HG03520 (cell line): ENCODE results near the gene ZNF605.
A peak's percentile ranks its signal among the peaks of the same experiment; 100 is the strongest.
"Not testable (repeated sequence)": the region's sequence is repeated elsewhere in the genome, so short reads cannot be mapped to it uniquely, and the experiment has no call there.

ENCODE experiments used
- ATAC-seq: cut with Tn5 transposase; IDR thresholded peaks from one replicate; pipeline ENCODE4 v1.9.1; 2021; ENCODE audit warnings: mild to moderate bottlenecking, moderate library complexity; ENCODE audit not compliant: unreplicated experiment

The ZNF605 gene

DNA sequence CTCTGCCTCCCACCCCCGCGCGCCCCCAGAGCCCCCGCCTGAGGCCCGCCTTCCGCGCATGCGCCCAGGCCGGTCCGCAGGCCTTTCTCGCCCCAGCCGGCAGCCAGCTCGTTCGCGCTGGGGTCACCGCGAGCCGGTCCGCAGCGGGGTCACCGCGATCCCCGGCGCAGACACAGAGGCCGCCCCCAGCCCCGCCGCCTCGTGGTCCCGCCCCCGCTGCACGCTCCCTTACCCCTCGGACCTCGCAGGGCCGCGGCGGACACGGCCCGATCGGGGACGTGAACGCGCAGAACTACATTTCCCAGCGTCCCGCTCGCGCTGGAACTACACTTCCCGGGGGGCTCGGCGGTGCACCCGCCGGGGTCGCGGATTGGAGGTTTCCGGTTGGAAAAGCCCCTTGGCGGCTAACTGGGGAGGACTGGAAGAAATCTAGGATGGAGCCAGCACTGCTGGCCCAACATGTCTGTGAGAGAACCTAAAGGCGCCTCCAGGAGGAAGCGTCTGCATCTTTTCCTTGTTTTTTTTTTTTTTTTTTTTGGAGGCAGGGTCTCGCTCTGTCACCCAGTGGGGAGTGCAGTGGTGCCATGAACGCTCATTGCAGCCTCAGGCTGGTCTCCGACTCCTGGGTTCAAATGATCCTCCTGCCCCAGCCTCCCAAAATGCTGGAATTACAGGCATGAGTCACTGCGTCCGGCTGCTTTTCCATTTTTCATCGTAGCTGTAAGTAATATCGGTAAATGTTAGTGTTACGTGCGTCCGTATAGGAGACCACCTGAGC, at the start of gene ZNF605:
ZNF605 (minus strand) TSS at position 296 of the 778 bp plus-strand sequence. CDS start 10,671 bp downstream, outside the sequence.
- ATAC-seq: peak; percentile 84

DNA sequence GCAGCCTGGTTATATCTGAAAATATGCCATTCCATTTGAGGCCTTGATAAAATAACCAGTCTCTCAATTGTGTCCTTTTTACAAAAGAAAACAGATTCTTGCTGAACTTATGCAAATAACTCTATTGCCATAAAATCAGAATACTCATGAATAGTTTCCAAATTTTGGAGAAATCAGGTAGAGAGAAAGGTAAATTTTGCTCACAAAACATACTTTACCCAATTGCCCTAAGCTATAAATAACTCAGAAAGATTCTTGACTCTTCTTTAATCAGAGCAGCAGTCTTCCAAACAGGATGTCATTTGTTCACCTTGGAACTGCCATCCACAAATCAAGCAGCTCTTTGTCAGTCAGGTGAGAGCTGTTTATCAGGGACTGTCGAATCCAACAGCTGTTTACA, 42.6 kb upstream of the ZNF605 start:
- ATAC-seq: no peak

DNA sequence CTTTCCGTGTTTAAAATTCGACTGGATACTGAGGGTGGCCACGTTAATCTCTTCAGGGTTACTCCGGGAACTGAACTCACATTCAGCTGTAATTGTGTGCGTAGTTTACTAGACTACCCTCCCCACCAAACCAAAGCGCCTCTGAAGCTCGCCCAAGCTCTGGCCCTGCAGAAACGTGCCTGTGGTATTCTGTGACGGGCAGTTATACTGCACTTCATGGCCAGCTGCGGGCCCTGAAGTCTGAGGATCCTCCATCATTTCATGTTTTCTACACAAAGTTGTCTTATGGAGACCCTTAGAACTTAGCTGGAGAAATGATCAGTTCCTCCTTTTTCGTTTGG, 30.7 kb upstream of the ZNF605 start:
- ATAC-seq: peak; percentile 10

DNA sequence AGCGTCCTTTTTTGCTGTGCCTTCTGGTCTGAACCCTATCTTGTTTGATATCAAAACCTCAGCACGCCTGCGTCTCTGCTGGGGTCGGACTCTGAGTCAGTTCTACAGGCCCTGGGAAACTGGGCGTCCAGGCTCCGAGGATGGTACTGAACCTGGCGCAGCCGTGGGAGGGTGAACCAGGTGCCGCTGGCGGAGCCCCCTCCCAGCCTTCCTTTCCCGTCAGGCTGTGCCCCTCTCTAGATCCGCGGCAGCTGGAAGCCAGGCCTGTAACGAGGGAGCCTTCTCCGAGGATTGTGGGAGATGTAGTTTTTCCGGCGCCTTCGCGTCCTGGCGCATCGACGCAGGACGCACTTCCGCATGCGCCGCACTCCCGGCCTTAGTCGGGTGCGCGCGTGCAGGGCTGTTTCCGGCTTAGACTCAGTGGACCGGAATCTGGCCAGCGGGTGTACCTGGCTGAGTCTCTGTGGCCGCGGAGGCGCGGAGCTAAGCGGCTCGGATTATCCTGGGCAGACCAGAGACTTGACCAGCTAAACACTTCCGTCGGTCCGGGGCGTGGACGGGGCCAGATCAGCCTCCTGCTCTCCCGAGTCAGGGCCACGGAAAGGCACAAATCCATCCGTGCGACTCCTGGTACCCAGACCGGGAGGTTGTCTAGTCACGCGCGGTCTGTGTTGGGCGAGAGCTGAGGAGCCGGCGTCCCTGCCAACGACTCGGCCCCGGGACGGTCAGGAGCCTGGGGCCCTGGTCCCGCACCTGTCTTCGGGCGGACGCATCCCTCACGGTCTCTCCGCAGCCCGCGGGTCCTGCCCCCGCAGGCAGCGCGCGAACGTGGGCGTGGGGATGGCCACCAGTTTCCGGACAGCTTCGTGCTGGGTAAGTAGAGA, 30.1 kb upstream of the ZNF605 start, which contains the start of gene ZNF26:
ZNF26 (plus strand) TSS at position 367 of the 884 bp plus-strand sequence; CDS start at position 841, 474 bp downstream.
- ATAC-seq: peak; percentile 92

DNA sequence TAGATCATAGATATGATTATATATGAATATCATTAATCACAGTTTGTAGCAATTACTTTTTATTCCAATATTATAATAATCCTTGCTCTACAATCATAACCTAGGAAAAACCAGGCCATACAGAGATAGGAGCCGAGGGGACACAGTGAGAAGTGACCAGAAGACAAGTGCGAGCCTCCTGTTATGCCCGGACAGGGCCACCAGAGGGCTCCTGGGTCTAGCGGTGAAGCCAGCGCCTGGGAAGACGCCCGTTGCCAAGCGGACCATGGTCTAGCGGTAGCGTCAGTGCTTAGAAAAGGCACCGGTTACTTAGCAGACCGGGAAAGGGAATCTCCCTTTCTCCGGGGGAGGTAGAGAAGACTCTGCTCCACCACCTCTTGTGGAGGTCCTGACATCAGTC, 20.8 kb upstream of the ZNF605 start:
- ATAC-seq: not testable (repeated sequence)

DNA sequence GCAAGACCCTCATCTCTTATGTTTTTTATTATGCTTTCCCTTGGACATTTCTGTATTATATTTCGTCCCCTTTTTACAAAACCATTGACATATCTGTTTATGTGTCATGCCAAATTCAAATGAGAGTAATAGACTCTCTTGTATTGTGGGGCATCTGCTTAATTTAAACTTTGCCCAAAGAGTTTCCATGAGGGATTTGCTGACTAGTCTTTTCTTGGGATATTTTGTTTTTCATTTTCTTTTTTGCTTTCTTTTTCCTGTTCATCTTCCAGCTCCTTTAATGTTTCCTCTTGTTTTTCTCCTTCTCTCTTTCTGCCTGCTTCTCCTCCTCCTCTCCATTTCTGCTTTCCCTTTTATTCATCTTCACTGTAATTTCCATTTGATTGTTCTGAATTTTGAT, 16.3 kb upstream of the ZNF605 start:
- no peak for ATAC-seq

DNA sequence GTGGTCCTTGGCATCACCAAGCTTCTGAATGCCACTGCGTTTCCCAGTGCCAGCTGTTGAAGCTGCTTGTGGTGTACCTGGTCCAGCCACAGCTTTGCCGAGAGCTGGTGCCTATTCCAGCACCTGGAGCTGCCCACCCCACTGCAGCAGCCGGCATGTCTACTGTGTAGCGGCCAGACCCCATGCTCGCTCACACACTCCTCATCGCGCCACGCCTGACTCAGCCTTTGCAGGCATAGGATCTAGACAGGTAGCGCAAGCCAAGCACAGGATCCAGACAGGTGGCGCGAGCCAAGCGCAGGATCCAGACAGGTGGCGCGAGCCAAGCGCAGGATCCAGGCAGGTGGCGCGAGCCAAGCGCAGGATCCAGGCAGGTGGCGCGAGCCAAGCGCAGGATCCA, 11.6 kb upstream of the ZNF605 start:
- ATAC-seq: no peak

DNA sequence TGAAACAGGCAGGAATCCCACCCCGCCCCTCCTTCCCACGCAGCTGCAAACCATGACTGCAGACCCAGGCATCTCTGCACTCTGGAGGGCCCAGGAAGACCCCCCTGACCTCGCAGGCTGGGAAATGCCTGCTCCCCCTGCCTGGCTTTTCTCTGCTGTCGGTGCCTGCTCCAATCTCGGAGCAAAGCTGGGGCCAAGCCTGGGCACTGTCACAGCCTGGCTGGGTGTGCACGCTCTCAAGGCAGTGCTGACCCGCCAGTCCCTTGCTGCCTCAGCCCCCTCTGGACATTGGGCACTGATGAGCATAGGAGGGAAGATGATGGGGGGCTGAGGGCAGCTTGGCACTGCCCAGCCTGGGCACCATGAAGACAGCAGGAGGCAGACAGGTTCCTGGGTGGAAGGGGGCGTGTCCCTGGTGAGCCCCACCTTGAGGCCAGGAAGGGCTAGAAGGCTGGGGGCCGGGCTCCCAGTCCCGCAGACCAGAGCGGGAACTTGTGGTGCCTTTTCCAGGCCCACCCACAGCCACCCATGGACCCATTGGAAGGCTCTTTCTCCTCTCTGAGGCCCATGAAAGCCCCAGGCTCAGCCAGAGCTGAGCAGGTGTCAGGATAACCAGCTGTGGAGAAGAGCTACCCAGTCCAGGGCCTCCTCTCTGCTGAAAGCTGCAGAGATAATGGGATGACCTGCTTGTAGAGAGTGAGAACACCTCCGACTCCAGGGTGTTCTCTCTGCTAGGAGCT, 10.7 kb upstream of the ZNF605 start:
- no peak for ATAC-seq

DNA sequence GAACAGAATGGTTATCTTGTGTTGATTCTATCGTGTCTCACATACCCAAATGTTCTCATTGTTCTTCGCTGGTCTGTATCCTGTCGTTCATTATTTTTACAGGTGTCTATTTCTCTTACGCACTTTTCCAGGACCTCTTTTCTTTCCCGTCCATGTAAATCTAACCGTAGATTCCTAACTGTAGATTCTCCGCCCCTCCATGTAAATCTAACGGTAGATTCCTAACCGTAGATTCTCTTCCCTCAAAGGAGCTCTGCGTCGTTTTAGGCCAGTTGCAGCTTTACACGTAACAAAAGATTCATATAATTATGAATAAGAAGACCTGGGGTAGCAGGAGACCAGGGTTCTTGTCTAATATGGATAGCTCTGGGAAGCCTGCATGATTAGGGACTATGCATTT, 9.7 kb upstream of the ZNF605 start:
- no peak for ATAC-seq

DNA sequence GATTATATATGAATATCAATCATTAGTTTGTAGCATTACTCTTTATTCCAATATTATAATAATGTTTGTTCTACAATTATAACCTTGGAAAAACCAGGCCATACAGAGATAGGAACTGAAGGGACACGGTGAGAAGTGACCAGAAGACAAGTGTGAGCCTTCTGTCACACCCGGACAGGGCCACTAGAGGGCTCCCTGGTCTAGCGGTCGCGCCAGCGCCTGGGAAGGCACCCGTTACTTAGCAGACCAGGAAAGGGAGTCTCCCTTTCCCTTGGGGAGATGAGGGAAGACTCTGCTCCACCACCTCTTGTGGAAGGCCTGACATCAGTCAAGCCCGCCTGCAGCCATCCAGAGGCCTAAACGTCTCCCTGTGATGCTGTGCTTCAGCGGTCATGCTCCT, 7.8 kb upstream of the ZNF605 start:
- ATAC-seq: not testable (repeated sequence)

DNA sequence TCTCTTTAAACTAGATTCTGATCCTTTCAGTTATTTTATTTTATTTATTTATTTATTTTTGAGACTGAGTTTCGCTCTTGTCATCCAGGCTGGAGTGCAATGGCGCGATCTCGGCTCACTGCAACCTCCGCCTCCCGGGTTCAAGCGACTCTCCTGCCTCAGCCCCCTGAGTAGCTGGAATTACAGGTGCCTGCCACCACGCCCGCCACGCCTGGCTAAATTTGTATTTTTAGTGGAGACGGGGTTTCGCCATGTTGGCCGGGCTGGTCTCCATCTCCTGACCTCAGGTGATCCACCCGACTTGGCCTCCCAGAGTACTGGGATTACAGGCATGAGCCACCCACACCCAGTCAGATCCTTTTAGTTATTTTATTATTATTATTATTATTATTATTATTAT, 5.7 kb upstream of the ZNF605 start:
- ATAC-seq: not testable (repeated sequence)

DNA sequence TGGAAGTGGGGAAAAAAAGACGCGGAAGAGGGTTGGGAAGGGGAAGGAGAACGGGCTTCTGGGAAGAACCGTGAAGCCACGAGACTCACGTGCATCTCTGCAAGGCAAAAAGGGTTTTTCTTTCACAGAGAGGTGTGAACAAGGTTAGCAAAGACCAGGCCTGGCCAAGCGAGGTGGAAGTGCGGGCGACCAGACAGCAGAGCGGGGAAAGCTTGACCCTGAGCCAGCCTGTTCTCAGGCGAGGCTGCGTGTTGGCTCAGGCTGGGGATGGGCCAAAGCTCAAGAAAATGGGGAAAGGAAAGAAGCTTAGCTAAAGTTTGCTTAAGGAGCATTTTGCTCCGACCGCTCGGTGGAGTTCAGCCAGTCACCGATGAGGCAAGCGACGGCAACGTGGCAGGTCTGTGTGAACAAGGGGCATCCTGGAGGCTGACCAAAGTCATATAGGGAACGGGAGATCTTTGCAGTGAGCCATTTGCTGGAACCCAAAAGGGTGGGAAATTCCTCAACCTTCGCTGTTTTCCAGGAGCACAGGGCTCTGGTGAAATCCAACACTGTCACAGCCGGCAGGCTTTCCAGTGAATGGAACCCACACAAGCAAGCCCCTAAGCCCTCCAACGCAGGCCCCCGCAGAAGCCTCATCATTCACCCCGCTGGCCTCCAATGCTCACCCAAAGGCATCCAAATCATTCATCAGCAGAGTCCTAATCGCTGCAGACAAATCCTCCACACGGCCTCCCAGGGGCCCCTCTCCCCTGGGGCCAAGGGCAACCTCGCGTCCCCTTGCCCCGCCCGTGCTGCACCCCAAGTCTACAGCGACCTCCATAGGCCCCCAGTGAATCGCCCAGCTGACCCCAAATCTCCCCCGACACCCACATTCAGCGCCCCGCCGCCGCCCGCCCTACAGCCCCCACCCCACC, 754 bp downstream of the ZNF605 start:
- peak; percentile 11 for ATAC-seq

DNA sequence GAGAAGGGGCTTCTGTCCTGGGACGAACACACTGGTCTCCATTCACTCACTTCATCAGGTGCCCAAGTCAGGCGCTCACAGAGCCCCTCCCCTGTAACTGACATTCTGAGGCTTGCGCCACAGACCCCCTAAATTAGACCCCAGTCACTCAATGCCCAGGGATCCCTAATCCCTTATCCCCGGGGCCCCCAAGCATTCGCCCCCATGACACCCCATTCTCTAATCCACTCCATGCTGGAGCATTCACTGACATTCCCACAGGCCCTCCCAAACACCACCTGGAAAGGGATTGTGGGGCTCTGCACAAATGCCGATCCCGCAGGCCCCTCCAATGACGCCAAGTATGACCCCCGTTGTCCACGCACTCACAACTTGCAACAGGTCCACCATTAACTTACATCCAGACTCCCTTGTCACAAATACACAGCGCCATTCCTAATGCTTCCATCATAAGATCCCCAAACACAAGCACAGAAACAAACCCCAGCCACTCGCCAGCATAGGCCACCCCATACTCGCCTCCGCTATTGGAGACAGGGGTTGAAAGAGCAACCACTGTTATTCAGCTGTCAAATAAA, 1.5 kb downstream of the ZNF605 start:
- no peak for ATAC-seq

DNA sequence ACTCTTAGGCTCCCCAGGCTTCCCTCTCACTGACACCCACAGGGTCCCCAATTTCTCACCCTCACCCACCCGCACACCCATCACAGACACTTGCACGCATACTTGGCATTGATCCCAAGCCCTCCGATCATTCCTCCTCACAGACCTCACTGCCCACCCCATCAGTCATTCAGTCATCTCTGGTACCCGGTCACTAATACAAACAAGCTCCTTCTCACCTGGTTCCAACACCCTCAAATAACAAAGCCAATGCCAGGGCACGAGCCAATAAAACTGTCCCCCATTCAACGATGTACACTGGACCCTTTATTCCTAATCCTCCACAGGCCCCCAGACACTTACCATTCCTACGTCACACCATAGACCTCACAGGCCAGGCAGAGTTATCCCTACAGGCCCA, 2.3 kb downstream of the ZNF605 start:
- ATAC-seq: no peak

DNA sequence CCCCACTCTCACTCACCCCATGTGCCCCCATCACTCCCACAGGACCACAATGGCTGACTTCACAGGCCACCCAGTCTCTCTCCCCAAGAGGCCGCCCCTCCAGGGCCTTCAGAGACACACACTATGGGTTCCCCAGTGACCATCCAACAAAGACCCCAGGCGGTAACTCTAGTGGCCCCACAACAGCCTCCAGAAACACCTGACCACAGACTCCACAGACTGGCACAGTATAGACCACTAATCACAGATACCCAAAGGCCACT, 3.0 kb downstream of the ZNF605 start:
- ATAC-seq: no peak

DNA sequence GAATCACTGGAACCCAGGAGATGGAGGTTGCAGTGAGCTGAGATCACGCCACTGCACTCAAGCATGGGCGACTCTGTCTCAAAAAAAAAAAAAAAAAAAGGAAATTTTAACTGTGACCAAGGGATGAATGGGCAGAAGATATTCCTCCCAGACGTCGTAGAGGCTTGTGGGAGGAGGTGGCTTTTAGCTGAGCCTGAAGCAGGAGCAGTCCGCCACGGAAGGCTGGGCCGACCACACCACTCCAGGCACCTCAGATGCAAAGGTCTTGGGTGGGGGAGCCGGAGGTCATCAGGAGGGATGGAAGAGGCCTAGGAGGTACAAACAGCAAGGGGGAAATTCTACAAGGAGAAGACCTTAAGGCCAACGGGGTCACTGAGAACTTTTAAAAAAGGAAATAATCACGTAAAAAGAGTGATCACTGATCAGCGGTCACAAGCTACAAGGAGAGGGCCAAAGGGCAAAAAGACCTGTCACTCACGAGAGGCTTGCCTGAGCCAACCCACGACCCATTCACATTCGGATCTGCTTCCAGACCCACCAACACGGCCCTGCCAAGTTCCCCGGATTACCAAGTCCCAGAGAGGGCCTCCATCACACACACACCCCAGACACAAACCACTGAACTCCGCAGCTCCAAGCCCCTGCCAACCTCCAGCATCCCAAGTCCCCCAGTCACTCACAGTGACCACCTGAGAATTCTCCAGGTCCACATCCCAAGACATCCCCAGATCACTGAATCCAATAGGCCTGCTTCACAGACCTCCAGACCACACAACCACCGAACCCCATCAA, 3.5 kb downstream of the ZNF605 start:
- ATAC-seq: no peak

DNA sequence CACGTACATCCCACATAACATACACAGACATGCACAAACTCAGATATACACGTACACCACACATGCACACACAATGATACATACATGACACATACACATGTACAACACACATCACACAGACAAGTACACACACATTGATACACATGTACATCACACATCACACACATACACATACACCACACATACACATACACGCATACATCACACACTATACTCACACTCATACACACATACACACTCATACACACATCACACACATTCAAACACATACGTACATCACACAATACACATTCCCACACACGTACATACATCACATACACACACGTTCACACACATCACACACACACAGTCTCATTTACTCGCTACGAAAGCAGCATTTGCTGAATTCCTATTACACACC, 4.5 kb downstream of the ZNF605 start:
- ATAC-seq: no peak

DNA sequence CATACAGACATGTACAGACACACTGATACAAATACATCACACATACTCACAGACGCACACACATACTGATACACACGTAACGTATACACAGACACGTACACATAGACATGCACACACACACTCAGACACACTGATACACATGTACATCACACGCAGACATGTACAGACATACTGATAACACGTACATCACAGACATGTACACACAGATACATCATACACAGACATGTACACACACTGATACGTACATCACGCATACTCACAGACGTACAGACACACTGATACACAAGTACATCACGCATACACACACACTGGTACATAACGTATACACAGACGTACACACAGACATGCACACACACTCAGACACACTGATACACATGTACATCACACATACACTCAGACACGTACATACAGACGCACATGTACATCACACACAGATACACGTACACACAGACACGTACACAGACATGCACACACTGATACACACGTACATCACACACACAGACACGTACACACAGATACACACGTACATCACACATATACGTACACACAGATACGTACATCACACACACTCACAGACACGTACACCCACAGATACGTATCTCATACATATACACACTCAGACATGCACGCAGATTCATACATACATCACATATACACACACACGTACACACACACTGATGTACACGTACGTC, 5.1 kb downstream of the ZNF605 start:
- no peak for ATAC-seq
